ENCODE data around the gene ZNF609.

Gene ZNF609

DNA sequence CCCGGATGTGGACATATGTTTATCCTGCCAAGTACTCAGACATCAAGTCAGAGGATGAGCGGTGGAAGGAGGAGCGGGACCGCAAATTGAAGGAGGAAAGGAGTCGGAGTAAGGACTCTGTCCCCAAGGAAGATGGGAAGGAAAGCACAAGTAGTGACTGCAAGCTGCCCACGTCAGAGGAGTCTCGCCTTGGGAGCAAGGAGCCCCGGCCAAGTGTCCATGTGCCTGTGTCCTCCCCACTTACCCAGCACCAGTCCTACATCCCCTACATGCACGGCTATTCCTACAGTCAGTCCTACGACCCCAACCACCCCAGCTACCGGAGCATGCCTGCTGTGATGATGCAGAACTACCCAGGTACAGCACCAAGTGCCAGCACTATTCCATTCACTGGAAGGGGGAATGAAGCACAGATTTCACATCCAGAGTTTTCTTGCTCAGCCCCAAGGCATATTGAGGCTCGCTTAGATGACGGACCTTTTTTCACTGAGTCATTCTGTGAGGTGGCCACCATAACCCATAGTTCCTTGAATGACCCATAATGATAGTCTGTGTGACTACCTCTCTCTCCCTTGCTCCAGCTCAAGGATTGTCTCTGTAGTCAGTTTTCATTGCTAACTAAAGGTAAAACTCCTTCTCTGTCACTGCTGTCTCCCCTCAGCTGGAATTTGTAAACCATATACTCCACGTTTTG lies 217.9 kb downstream of the ZNF609 start:
- no peak for DNase-seq (ENCODE audit: low read depth)
- H3K4me3 ChIP-seq (ENCODE audit: low read depth, low read length), result no peak overlapping the region

GRCh38 chr15:64680097-64680496 lies 219.7 kb downstream of the ZNF609 start:
- no peak for DNase-seq (ENCODE audit: low read depth)
- no peak overlapping the region for H3K4me3 ChIP-seq (ENCODE audit: low read depth, low read length)

DNA sequence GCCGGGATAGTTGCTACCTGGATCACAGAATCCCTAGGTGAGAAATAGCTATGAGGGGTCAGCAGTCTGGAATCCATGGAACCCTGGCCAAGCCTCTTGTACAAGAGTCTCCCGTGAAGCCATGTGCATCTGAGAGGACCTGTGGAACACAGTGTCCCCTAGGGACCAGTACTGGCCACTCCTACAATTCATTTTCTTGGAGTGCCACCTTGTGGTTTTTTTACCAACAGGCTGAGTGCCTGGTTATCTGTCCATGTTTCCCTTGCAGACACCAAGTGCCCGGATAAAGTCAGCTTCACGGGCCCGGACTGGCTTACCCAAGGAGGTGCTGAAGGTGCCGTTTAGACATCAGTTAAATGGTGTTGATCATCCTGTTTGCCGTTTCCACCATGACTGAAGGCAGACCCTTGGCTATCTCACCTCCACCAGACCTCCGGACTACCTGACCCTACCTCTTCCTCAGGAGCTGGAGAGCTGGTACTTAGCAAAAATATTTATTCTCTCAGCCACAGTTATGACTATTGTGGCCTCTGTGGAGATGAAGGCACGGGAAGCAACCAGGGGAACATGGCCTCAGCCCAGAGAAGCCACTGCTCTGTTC lies 221.1 kb downstream of the ZNF609 start:
- DNase-seq (ENCODE audit: low read depth), result no peak

GRCh38 chr15:64682255-64682654 lies 221.9 kb downstream of the ZNF609 start:
- no peak overlapping the region for H3K4me3 ChIP-seq (ENCODE audit: low read depth, low read length)

More for the DNA sequence above, 221.1 kb downstream of the ZNF609 start:
- H3K4me3 ChIP-seq (ENCODE audit: low read depth, low read length), result no peak overlapping the region

GRCh38 chr15:64683378-64683777 lies 223.0 kb downstream of the ZNF609 start:
- no peak for DNase-seq (ENCODE audit: low read depth)
- no peak overlapping the region for H3K4me3 ChIP-seq (ENCODE audit: low read depth, low read length)

More at GRCh38 chr15:64682255-64682654, 221.9 kb downstream of the ZNF609 start:
- DNase-seq (ENCODE audit: low read depth), result no peak

DNA sequence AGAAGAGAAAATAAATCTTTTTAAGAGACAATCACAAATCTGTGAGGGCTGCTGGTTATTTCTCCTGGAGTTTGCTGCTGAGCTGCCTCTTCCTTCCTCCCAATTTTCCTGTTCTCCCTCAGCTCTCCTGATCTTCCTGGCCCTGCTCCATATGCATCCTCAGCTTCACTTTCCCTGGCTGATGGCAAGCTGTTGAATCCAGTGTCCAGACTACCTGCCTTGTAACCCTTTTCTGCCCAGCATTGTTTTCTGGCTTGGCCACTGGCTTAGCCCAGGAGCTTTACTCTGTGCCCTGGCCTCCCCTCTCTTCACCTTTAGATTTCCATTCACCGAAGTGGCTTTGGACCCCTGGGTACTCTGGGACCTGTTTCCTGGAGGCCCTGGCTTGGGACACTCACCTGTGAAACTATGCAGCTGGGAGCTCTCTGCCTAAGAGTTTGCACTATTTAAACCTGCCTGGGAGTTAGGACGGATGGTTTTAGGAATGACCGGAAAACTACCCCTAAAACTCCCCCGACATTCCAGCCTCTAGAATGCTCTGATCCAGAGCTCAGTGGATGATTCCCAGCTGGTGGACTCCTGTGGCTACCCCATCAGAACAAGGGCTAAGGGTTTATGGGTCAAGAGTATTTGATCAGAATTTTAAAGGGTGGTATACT lies 225.0 kb downstream of the ZNF609 start:
- H3K4me3 ChIP-seq (ENCODE audit: low read depth, low read length), result no peak overlapping the region
- DNase-seq (ENCODE audit: low read depth), result no peak

DNA sequence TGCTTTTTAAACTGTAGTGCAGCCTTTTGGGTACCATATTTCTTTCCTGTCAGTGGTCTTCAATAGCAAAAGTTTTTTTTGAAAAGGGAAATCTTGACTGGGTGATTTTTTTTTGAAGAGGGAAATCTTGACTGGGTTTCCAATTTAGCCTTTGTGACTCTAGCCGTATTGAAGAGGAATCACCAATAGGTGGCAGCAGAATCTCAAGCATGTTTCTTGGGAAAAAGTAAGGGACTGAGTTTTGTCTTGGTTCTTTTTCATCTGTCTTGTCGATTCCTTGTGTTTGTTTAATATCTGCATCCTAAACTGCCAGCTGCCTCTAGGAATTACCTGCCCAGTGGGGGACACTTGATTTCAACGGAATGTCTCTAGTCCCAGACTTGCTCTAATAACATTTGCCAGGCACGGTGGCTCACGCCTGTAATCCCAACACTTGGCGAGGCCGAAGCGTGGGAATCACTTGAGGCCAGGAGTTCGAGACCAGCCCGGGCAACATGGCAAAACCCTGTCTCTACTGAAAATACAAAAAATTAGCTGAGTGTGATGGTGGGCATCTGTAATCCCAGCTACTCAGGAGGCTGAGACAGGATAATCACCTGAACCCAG lies 225.9 kb downstream of the ZNF609 start:
- H3K4me3 ChIP-seq (ENCODE audit: low read depth, low read length), result no peak overlapping the region
- no peak for DNase-seq (ENCODE audit: low read depth)

DNA sequence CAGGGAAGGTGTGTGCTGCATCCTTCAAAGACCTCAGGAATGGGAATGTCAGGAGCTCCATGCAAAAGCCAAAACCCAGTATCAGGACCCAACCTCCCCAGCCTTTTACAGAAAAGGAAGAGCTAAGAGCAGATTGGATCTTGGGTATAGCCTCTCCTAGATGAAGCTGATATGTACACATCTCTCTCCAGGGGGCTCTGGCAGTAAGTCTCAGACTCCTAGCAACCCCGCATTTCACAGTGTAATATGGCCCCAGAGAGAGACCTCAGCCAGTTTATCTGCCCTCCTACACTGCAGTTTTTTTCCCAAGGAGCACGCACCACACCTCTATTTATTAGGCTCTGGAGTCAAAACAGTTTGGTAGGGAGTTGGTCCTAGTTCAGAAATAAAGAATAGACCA lies 226.8 kb downstream of the ZNF609 start:
- H3K4me3 ChIP-seq (ENCODE audit: low read depth, low read length), result no peak overlapping the region
- DNase-seq (ENCODE audit: low read depth), result no peak

DNA sequence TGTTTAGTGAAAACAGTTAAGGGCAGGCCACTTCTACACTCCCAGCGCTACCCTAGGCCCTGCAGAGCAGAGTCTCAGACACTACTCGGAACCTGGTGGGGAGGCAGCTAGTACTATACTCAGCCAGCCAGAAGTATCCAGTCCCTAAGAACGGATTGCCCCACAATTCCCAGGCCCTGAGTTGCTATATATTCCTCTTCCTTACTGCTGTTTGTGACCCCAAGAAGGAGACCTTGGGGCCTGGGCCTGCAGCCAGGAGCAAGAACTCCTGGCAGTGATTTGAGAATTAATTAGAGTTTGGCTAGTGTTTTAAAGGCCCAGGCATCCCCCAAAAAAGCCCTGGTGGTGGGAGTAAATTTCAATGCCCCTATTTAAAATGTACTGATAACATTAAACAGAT lies 227.3 kb downstream of the ZNF609 start:
- DNase-seq (ENCODE audit: low read depth), result no peak
- no peak overlapping the region for H3K4me3 ChIP-seq (ENCODE audit: low read depth, low read length)

- DNase-seq (ENCODE audit: low read depth), result no peak
- H3K4me3 ChIP-seq (ENCODE audit: low read depth, low read length), result no peak overlapping the region
These were observed 228.4 kb downstream of the ZNF609 start for GRCh38 chr15:64688770-64689169.

DNA sequence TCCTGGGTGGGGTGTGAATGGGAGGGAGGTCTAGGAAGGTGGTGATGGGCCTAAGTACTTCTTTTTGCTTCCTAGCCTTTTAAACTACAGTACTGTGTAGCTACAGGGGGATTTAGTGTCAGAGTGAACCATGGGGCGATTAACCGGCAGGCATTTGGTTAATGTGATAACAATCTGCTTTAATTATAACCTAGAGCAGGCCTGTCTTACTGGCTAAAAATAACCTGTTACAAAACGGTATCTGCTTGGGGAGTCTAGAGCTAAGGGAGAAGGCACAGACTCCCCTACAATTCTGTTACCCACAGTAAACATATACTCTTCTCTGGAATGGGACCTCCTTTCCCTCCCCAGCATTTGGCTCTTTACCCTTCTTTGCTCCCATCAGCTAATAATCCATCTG lies 229.6 kb downstream of the ZNF609 start:
- no peak overlapping the region for H3K4me3 ChIP-seq (ENCODE audit: low read depth, low read length)
- no peak for DNase-seq (ENCODE audit: low read depth)

- DNase-seq (ENCODE audit: low read depth), result no peak
- H3K4me3 ChIP-seq (ENCODE audit: low read depth, low read length), result no peak overlapping the region
These were observed 230.4 kb downstream of the ZNF609 start for GRCh38 chr15:64690578-64691296.

- H3K4me3 ChIP-seq (ENCODE audit: low read depth, low read length), result no peak overlapping the region
These were observed 231.7 kb downstream of the ZNF609 start for GRCh38 chr15:64691896-64692565.

DNA sequence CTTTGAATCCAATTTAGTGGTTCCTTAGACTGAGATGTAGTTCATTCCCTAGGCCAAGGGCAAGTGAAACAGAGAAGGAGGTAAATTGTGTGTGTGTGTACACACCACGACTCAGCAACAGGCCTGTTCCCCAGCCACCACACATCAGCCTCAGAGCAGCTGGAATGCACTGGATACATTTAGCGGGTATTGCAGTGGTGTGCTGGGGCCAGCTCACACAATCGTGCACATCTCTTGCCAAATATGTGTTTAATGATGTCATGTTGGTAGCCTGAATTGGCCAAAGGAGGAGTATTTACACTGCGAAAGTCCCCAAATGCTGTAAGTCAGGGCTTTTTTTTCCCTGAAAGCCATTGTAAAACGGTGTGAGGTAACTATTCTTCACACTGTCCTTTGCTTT lies 232.8 kb downstream of the ZNF609 start:
- no peak overlapping the region for H3K4me3 ChIP-seq (ENCODE audit: low read depth, low read length)
- DNase-seq (ENCODE audit: low read depth), result peak; percentile 80

More at GRCh38 chr15:64691896-64692565, 231.7 kb downstream of the ZNF609 start:
- DNase-seq (ENCODE audit: low read depth), result no peak

DNA sequence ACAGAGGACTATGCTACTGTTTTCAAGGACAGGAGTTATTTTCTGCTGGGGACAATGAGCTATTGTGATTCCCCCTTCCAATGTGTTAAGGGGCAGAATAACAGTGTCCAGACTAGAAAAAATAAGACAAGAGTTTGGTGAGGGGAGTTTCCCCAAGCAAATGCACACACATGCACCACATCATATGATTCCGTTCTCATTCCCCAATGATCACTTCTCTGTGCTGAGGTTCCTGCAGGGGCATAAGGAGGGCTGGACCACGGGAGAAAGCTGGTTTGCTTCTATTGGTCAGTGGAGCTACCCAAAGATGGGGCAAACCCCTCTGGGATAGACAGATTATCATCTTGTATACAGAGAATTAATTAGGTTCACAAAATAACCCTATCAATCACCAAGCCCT lies 234.4 kb downstream of the ZNF609 start:
- no peak overlapping the region for H3K4me3 ChIP-seq (ENCODE audit: low read depth, low read length)
- no peak for DNase-seq (ENCODE audit: low read depth)

- DNase-seq (ENCODE audit: low read depth), result no peak
- H3K4me3 ChIP-seq (ENCODE audit: low read depth, low read length), result no peak overlapping the region
These were observed 235.2 kb downstream of the ZNF609 start for GRCh38 chr15:64695561-64695992.

DNA sequence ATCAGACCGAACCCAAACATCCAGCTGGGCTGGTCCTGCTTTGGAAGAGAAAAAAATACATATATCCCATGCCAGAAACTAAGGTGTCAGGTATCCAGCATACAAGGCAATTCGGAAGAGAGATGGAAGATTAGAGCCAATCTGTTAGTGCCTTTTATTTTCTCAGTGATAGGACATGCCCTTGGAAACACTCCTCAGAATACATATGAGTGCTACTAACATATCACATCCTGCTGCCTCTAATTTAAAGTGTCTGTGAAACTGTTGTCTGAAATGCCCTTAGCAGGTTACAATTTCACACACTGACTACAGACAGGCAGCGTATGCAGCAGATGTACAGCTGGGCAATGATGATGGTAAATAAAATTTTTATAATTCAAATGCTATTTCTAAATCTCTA lies 236.1 kb downstream of the ZNF609 start:
- H3K4me3 ChIP-seq (ENCODE audit: low read depth, low read length), result no peak overlapping the region

GRCh38 chr15:64697911-64698369 lies 237.6 kb downstream of the ZNF609 start:
- DNase-seq (ENCODE audit: low read depth), result no peak
- H3K4me3 ChIP-seq (ENCODE audit: low read depth, low read length), result no peak overlapping the region

More for the DNA sequence above, 236.1 kb downstream of the ZNF609 start:
- no peak for DNase-seq (ENCODE audit: low read depth)

- DNase-seq (ENCODE audit: low read depth), result no peak
- no peak overlapping the region for H3K4me3 ChIP-seq (ENCODE audit: low read depth, low read length)
These were observed 238.4 kb downstream of the ZNF609 start for GRCh38 chr15:64698823-64699222.

All from skeletal muscle cell (primary cell).